GM10847 (cell line): Measurements from ENCODE around the gene GHITM.

Experiments used
- POLR2A ChIP-seq: IDR thresholded peaks from 2 replicates; pipeline ENCODE4 v1.6.1; 2011; ENCODE audit not compliant: insufficient read length; ENCODE audit errors: extremely low read depth

Gene GHITM

GRCh38 chr10:84194424-84195043 lies 55.2 kb downstream of the GHITM start, which contains the start of gene CDHR1:
Gene CDHR1, plus strand, starts transcription at chr10:84194537. Its CDS starts 224 bp downstream, at chr10:84194761.
- no peak for TF ChIP-seq POLR2A

GRCh38 chr10:84195044-84195830 lies 55.9 kb downstream of the GHITM start:
- TF ChIP-seq POLR2A: no peak

DNA sequence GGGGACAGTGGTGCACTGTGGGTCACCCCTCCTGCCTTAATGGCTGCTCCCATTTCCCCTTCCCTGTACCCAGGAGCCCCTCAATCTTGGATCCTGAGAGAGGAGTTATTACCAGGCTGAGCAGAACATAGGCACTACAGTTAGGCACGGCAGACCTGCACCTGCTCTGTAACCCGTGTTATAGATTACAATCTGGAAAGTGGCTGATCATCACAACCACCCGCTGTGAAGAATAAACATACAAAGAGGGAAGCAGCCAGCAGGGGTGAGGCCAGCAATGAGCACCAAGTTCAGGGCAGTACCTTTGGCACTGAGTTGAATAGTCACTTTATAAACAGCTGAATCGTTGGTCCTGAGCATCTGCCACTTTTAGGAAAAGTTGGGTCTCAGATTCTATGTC lies 56.8 kb downstream of the GHITM start:
- no peak for TF ChIP-seq POLR2A

DNA sequence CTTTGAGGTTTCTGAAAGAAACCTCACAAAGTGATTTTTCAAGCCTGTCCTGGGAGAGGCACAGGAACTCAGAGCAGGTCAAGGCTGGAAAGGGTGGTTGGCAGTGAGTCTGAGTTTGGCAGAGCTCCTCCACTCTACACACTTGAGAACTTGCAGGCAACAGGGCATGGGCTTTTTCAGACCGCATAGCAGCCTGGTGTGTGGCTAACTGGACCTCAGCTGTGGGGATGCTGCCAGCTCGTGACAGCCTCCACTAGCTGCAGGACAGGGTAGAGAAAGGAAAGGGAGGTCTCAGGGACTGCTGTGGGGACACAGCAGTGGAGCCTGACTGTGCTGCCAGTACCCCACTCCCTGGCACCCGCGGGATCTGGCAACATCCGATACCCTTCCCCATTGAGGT lies 57.6 kb downstream of the GHITM start:
- TF ChIP-seq POLR2A: no peak

GRCh38 chr10:84197643-84198042 lies 58.3 kb downstream of the GHITM start:
- no peak for TF ChIP-seq POLR2A

DNA sequence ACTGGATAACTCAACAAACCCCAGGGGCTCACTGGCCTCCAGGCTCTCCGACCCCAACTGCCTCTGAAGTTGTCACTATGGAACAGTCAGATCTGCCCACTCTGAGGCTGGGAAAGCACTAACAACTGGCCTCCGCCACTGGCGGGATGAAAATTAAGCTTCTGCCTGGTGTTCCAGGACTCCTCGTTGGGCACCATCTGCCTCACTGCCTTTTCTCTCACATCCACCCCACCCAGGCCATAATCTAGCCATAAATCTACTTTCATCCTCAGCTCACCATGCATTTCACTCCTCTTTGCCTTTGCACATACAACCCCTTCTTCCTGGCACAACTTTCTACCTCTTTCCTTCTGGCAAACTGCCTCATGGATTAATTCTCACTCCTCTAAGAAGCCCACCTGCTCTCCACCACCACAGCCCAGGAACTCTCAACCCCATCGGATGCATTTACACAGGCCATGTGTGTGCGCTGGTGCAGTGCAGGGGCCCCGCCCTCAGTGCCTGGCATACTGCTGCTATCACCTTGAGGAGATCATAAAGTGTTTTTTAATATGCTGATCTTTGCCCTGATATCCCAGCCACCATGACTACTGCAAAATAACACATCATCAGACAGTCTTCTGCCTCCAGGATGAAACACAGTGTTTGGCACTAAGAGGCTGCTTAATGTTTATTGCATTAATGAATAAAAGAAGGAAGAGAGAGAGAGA lies 59.1 kb downstream of the GHITM start:
- TF ChIP-seq POLR2A: no peak

GRCh38 chr10:84200537-84201243 lies 61.4 kb downstream of the GHITM start:
- no peak for TF ChIP-seq POLR2A

- no peak for TF ChIP-seq POLR2A
Measured at GRCh38 chr10:84201244-84201606, 61.9 kb downstream of the GHITM start.

DNA sequence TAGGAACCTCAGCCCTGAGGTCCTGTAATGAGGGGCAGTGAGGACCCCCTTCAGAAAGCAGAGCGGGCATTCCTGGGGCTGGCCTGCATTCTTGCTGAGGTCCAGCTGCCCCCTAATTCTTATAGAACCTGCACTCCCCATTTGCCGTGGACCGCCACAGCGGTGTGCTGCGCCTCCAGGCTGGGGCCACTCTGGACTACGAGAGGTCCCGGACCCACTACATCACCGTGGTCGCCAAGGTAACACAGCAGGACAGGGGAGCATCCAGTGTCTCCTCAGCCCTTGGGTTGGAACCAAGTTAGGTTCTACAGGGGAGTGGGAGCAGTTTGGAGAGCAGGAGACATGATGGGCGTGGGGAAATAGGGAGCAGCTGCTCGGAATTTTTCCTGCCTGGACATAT lies 62.4 kb downstream of the GHITM start:
- TF ChIP-seq POLR2A: no peak

GRCh38 chr10:84202349-84202748 lies 63.0 kb downstream of the GHITM start:
- no peak for TF ChIP-seq POLR2A
